CD4-positive, alpha-beta memory T cell (primary cell): ENCODE measurements around the gene PPP2R3B. TPM values are rescaled to one million over a fixed set of nuclear protein-coding genes. Genes with fewer than 3 reads are reported as not detected.
A peak's percentile ranks its signal among the peaks of the same experiment; 100 is the strongest.

Experiments
- CTCF ChIA-PET: fragments of 350-600 bp; sonication (Branson Sonifier 250); formaldehyde crosslinking; loops from one replicate; lab custom pipeline; 2021; ENCODE audit warnings: inconsistent platforms; ENCODE audit not compliant: partially characterized antibody; lab: Charles Lee
- POLR2A ChIA-PET: fragments of 350-600 bp; sonication (Branson Sonifier 250); formaldehyde crosslinking; loops from one replicate; lab custom pipeline; 2021; ENCODE audit not compliant: partially characterized antibody; lab: Charles Lee
- DNase-seq, 5 donors: peaks; one replicate each; pipeline versions ENCODE4 v3.0.0 to v3.0.0-alpha.2; 2020 to 2022; ENCODE audit warnings: mixed read lengths in 1 of 5
- H3K27ac ChIP-seq: one replicate; pipeline ENCODE4 v1.7.0; 2013; ENCODE audit warnings: low read depth, low read length
- H3K27me3 ChIP-seq: 2 replicates; pipeline ENCODE4 v1.7.0; 2013; ENCODE audit warnings: mild to moderate bottlenecking, low read length, moderate library complexity; ENCODE audit not compliant: insufficient read depth
- H3K36me3 ChIP-seq: 2 replicates; pipeline ENCODE4 v1.7.0; 2013; ENCODE audit warnings: mild to moderate bottlenecking, low read length, moderate library complexity; ENCODE audit not compliant: insufficient read depth
- H3K4me1 ChIP-seq: 2 replicates; pipeline ENCODE4 v1.7.0; 2013; ENCODE audit warnings: mild to moderate bottlenecking, low read length, moderate library complexity; ENCODE audit not compliant: insufficient read depth
- H3K4me3 ChIP-seq, 2 donors: one replicate each; pipeline ENCODE4 v1.7.0; 2013; ENCODE audit warnings: low read length in 2 of 2, mild to moderate bottlenecking in 1 of 2
- H3K9me3 ChIP-seq, 2 donors: one replicate each; pipeline ENCODE4 v1.7.0; 2013; ENCODE audit warnings: low read length in 2 of 2, control low read depth in 1 of 2; ENCODE audit not compliant: control insufficient read depth in 1 of 2
- H3K27ac Mint-ChIP-seq, 7 donors: one replicate each; pipeline ENCODE4 v1.8.0; 2020 to 2021; ENCODE audit warnings: mixed read lengths in 7 of 7, mild to moderate bottlenecking in 6 of 7, inconsistent platforms in 3 of 7, moderate library complexity in 3 of 7
- H3K27me3 Mint-ChIP-seq, 2 donors: one replicate each; pipeline ENCODE4 v1.8.0; 2020 to 2021; ENCODE audit warnings: mixed read lengths in 2 of 2
- H3K36me3 Mint-ChIP-seq, 2 donors: one replicate each; pipeline ENCODE4 v1.8.0; 2020 to 2021; ENCODE audit warnings: mixed read lengths in 2 of 2, inconsistent platforms in 1 of 2, mild to moderate bottlenecking in 1 of 2
- H3K4me1 Mint-ChIP-seq, 4 donors: one replicate each; pipeline ENCODE4 v1.8.0; 2020 to 2021; ENCODE audit warnings: mixed read lengths in 4 of 4, mild to moderate bottlenecking in 1 of 4
- H3K4me3 Mint-ChIP-seq, 8 donors: one replicate each; pipeline ENCODE4 v1.8.0; 2020 to 2021; ENCODE audit warnings: mixed read lengths in 8 of 8, mild to moderate bottlenecking in 7 of 8, moderate library complexity in 6 of 8, inconsistent platforms in 3 of 8
- H3K9me3 Mint-ChIP-seq, 8 donors: one replicate each; pipeline ENCODE4 v1.8.0; 2020 to 2021; ENCODE audit warnings: mixed read lengths in 8 of 8, mild to moderate bottlenecking in 5 of 8, inconsistent platforms in 3 of 8, moderate library complexity in 1 of 8
- intact Hi-C: fragments of 100-400 bp; cut with micrococcal nuclease; formaldehyde crosslinking; loops from one replicate; pipeline ENCODE4 v1.15.1; 2023
- polyA plus RNA-seq, 2 donors: library from polyadenylated mRNA; unstranded; fragments of 300-500 nt; fragmentation: Illumina TruSeq; gene quantifications; one replicate each; pipeline ENCODE4 v1.2.3, GENCODE V29; 2021
- total RNA-seq, 2 experiments: library from RNA; stranded (reverse); gene quantifications; one replicate each; pipeline ENCODE4 v1.2.3, GENCODE V29; 2021

Gene PPP2R3B
- total and polyA plus RNA-seq, 4 experiments from 2014 or later: 8.0 to 45.2 (median 25.3) TPM

- Mint-ChIP-seq H3K27ac (peak overlapping the region in 4 of 7 donors; percentile 79 to 95 (median 86)), H3K36me3 (peaks cover 0 to 17% of the 10 kb centered on the region in 2 donors), H3K4me1 (peaks cover 20 to 40% (median 28%) of the 10 kb centered on the region in 4 donors), H3K27me3 (peaks cover 2 to 4% of the 10 kb centered on the region in 2 donors), H3K4me3 (peak overlapping the region; percentile 72 to 89 (median 83)), H3K9me3 (peaks cover 0 to 11% (median 0%) of the 10 kb centered on the region in 8 donors)
- H3K27ac ChIP-seq: peak overlapping the region; percentile 85
- ChIA-PET POLR2A (no interaction called here), CTCF (no interaction called here)
- H3K27me3 ChIP-seq: no peaks in the 10 kb centered on the region
- H3K9me3 ChIP-seq: no peaks in the 10 kb centered on the region
- H3K4me1 ChIP-seq: peaks cover 45% of the 10 kb centered on the region
- DNase-seq: no peak
- H3K36me3 ChIP-seq: peaks cover 9% of the 10 kb centered on the region
- intact Hi-C loops: loop anchor here (2.0 to 5.0 kb wide), 2 partner anchors 37 to 888 kb away; no protein-coding TSS in a partner anchor
- H3K4me3 ChIP-seq: peak overlapping the region; percentile 42 to 76
These were observed 67.1 kb downstream of the PPP2R3B start for GRCh38 chrX:319579-320125.

GRCh38 chrX:318739-319578, 67.7 kb downstream of the PPP2R3B start, which contains the start of gene GTPBP6:
GTPBP6 (minus strand) TSS chrX:318796; CDS start chrX:318787, 9 bp downstream.
- H3K9me3 Mint-ChIP-seq: peaks cover 0 to 11% (median 0%) of the 10 kb centered on the region in 8 donors
- H3K36me3 Mint-ChIP-seq: peaks cover 0 to 17% of the 10 kb centered on the region in 2 donors
- POLR2A ChIA-PET: no interaction called here
- peaks cover 11% of the 10 kb centered on the region for H3K36me3 ChIP-seq
- H3K4me3 ChIP-seq: peak within 1 kb of the TSS; percentile 42 to 76
- peak; percentile 98 to 100 (median 99) for DNase-seq
- H3K27ac Mint-ChIP-seq: peak within 1 kb of the TSS; percentile 95 to 100 (median 99)
- H3K4me3 Mint-ChIP-seq: peak within 1 kb of the TSS; percentile 87 to 97 (median 94)
- CTCF ChIA-PET: no interaction called here
- peaks cover 20 to 40% (median 27%) of the 10 kb centered on the region in 4 donors for H3K4me1 Mint-ChIP-seq
- no peaks in the 10 kb centered on the region for H3K27me3 ChIP-seq
- H3K27me3 Mint-ChIP-seq: peaks cover 2 to 4% of the 10 kb centered on the region in 2 donors
- H3K9me3 ChIP-seq: no peaks in the 10 kb centered on the region
- intact Hi-C loops: loop anchor here (1.0 to 5.0 kb wide), 4 partner anchors 36 to 888 kb away; no protein-coding TSS in a partner anchor
- H3K4me1 ChIP-seq: peaks cover 41% of the 10 kb centered on the region
- peak within 1 kb of the TSS; percentile 85 for H3K27ac ChIP-seq

- H3K36me3 Mint-ChIP-seq: peaks cover 4 to 23% of the 10 kb centered on the region in 2 donors
- intact Hi-C loops: loop anchor here (1.0 to 5.0 kb wide), 4 partner anchors 35 to 889 kb away; no protein-coding TSS in a partner anchor
- DNase-seq: peak; percentile 95 to 100 (median 99)
- POLR2A ChIA-PET: no interaction called here
- peaks cover 17% of the 10 kb centered on the region for H3K36me3 ChIP-seq
- peak overlapping the region in 1 of 2 donors; percentile 63 for H3K4me3 ChIP-seq
- peaks cover 36% of the 10 kb centered on the region for H3K4me1 ChIP-seq
- no peaks in the 10 kb centered on the region for H3K9me3 ChIP-seq
- CTCF ChIA-PET: no interaction called here
- H3K27ac ChIP-seq: peak overlapping the region; percentile 85
- H3K27ac Mint-ChIP-seq: peak overlapping the region; percentile 95 to 100 (median 99)
- peaks cover 0 to 9% (median 0%) of the 10 kb centered on the region in 8 donors for H3K9me3 Mint-ChIP-seq
- H3K27me3 ChIP-seq: no peaks in the 10 kb centered on the region
- peak overlapping the region; percentile 87 to 97 (median 94) for H3K4me3 Mint-ChIP-seq
- peaks cover 1 to 2% of the 10 kb centered on the region in 2 donors for H3K27me3 Mint-ChIP-seq
- H3K4me1 Mint-ChIP-seq: peaks cover 15 to 34% (median 22%) of the 10 kb centered on the region in 4 donors
These were observed 68.5 kb downstream of the PPP2R3B start for GRCh38 chrX:318068-318738.

- Mint-ChIP-seq H3K9me3 (peaks cover 0 to 7% (median 0%) of the 10 kb centered on the region in 8 donors), H3K4me1 (peaks cover 8 to 28% (median 17%) of the 10 kb centered on the region in 4 donors), H3K27me3 (peaks cover 0 to 2% of the 10 kb centered on the region in 2 donors), H3K36me3 (peaks cover 7 to 24% of the 10 kb centered on the region in 2 donors), H3K4me3 (peak overlapping the region; percentile 87 to 97 (median 94)), H3K27ac (peak overlapping the region; percentile 95 to 100 (median 99))
- DNase-seq: no peak
- ChIA-PET POLR2A (no interaction called here), CTCF (no interaction called here)
- Histone ChIP-seq H3K4me3 (peak overlapping the region in 1 of 2 donors; percentile 63), H3K27ac (peak overlapping the region; percentile 85), H3K4me1 (peaks cover 30% of the 10 kb centered on the region), H3K9me3 (no peaks in the 10 kb centered on the region), H3K27me3 (no peaks in the 10 kb centered on the region), H3K36me3 (peaks cover 22% of the 10 kb centered on the region)
- intact Hi-C loops: loop anchor here (1.0 to 5.0 kb wide), 4 partner anchors 34 to 890 kb away; no protein-coding TSS in a partner anchor
These were observed 69.2 kb downstream of the PPP2R3B start for GRCh38 chrX:317424-318067.

- Histone ChIP-seq H3K27me3 (no peaks in the 10 kb centered on the region), H3K4me1 (peaks cover 29% of the 10 kb centered on the region), H3K4me3 (no peak overlapping the region), H3K36me3 (peaks cover 31% of the 10 kb centered on the region), H3K9me3 (no peaks in the 10 kb centered on the region), H3K27ac (no peak overlapping the region)
- peaks cover 0 to 7% (median 0%) of the 10 kb centered on the region in 8 donors for H3K9me3 Mint-ChIP-seq
- ChIA-PET POLR2A (no interaction called here), CTCF (no interaction called here)
- intact Hi-C loops: loop anchor here (5.0 kb wide), 1 partner anchor 891 kb away; no protein-coding TSS in a partner anchor
- H3K4me1 Mint-ChIP-seq: peaks cover 6 to 24% (median 15%) of the 10 kb centered on the region in 4 donors
- H3K27me3 Mint-ChIP-seq: peaks cover 0 to 2% of the 10 kb centered on the region in 2 donors
- H3K4me3 Mint-ChIP-seq: peak overlapping the region in 3 of 8 donors; percentile 20 to 63 (median 29)
- peak overlapping the region in 5 of 7 donors; percentile 22 to 95 (median 73) for H3K27ac Mint-ChIP-seq
- no peak for DNase-seq
- peaks cover 14 to 32% of the 10 kb centered on the region in 2 donors for H3K36me3 Mint-ChIP-seq
These were observed 70.1 kb downstream of the PPP2R3B start for GRCh38 chrX:316351-317325.
